ENCODE data around the gene KIRREL1.

DNA sequence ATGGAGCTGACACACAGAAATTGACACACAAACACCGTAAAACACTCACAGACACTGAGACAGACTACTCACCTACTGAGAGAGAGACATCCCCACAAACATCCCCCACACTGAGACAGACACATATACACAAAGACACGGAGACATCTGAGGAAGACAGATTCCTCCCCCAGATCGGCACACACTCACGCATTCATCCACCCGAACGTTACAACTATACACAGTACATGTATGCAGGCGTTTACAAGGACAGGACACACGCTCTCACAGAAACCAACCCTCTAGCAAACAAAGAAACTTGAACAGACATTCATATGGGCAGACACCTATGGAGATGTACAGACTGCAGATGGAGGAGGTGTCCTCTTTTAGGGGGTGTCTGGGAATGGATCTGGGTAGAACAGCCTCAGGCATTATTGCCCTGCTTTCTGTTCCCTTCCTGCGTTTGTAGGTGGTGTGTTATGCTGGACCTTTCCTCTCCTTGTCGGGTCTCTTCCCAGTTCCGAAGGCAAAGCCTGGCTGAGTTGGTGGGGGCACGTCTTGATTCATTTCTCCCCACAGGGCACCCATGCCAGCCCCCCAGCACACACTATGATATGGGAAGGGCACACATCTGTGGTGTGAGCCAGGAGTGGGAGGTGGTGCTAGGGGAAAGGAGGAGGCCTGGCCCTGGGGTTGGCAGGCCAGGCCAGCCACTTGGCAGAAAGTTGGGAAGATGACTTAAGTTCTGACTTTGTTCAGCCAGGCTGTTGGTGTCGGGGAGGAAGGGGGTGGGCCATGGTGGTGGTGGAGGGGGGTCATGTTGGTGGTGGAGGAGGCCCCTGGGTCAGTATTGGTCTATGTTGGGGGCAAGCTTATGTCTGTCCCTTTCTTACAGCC lies 1.5 kb downstream of the KIRREL1 start:
- TF ChIP-seq CTCF (IDR thresholded peaks at IDR 0.05) (no peak), POLR2A (IDR thresholded peaks at IDR 0.05) (no peak)
